Vagina (tissue), 2 donors: Measurements from ENCODE around the gene MIAT.

Experiments
- POLR2A ChIP-seq, 2 donors: fragments of 450-650 bp; IDR thresholded peaks; one replicate each; pipeline ENCODE4 v1.6.1; 2017; ENCODE audit warnings: antibody characterized with exemption in 2 of 2, mild to moderate bottlenecking in 2 of 2, moderate library complexity in 2 of 2
- POLR2AphosphoS5 ChIP-seq, 2 donors: sonication (generic); formaldehyde crosslinking; IDR thresholded peaks; one replicate each; pipeline ENCODE4 v1.9.0; 2017; ENCODE audit warnings: antibody characterized with exemption in 2 of 2, mild to moderate bottlenecking in 2 of 2, low read depth in 1 of 2; ENCODE audit not compliant: insufficient read depth in 1 of 2
- TF ChIP-seq, protein P1 (sequence below), 3 experiments: fragments of 450-650 bp in 2 of 3; fragments of 200-600 bp in 1 of 3; sonication (generic) in 1 of 3; IDR thresholded peaks; one replicate each; pipeline ENCODE4 v1.5.1; 2017 to 2019; ENCODE audit warnings: antibody characterized with exemption in 3 of 3, mild to moderate bottlenecking in 2 of 3, moderate library complexity in 2 of 3

- no peak for TF ChIP-seq POLR2A (IDR thresholded peaks at IDR 0.05)
- TF ChIP-seq, protein P1, sequence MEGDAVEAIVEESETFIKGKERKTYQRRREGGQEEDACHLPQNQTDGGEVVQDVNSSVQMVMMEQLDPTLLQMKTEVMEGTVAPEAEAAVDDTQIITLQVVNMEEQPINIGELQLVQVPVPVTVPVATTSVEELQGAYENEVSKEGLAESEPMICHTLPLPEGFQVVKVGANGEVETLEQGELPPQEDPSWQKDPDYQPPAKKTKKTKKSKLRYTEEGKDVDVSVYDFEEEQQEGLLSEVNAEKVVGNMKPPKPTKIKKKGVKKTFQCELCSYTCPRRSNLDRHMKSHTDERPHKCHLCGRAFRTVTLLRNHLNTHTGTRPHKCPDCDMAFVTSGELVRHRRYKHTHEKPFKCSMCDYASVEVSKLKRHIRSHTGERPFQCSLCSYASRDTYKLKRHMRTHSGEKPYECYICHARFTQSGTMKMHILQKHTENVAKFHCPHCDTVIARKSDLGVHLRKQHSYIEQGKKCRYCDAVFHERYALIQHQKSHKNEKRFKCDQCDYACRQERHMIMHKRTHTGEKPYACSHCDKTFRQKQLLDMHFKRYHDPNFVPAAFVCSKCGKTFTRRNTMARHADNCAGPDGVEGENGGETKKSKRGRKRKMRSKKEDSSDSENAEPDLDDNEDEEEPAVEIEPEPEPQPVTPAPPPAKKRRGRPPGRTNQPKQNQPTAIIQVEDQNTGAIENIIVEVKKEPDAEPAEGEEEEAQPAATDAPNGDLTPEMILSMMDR (IDR thresholded peaks at IDR 0.05), result no peak
- no peak for TF ChIP-seq POLR2AphosphoS5 (IDR thresholded peaks at IDR 0.05; ENCODE audit: insufficient read depth in 1 of 2, low read depth in 1 of 2)
These were observed 48.1 kb upstream of the MIAT start for GRCh38 chr22:26609287-26609686.
